OCI-M1 (cell line): ENCODE data around the gene MTF1.
"Not testable (repeated sequence)": the region's sequence is repeated elsewhere in the genome, so short reads cannot be mapped to it uniquely, and the experiment has no call there.

ENCODE experiments used
- DNase-seq: peaks from one replicate; lab custom pipeline; 2025; lab: John Stamatoyannopoulos, UW

Gene MTF1

DNA sequence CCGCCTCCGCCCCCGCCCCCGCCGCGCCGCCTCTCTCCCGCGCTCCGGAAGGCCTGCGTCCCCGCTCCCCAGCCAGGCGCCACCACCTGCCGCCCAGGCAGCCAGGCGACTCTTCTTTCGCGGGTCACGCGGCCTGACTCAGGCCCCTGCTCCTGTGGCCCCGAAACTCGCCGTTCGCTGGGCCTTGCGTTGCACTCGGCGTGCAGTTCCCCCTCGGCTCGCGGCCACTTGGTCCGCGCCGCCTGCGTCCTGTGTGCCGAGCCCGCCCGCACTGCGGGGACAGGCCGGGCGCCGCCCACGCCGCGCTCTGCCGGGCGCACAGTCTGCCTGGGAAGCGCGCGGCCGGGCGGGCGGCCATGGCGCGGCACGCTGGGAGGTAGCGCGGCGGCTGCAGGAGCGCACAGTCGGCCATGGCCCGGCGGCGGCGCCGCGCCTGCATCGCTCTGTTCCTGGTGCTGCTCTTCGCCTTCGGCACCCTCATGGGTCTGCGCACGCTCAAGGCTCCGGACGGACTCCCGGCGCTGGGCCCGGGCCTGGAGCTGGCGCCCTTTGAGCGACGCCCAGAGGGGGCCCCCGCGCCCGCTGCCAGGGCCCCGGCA, 65.5 kb downstream of the MTF1 start, which contains the start of gene MANEAL:
MANEAL (plus strand) TSS at position 75 of the 599 bp plus-strand sequence; CDS start at position 411, 336 bp downstream.
- DNase-seq, result peak; percentile 75

GRCh38 chr1:37792943-37793686, 66.3 kb downstream of the MTF1 start:
- DNase-seq, result no peak

DNA sequence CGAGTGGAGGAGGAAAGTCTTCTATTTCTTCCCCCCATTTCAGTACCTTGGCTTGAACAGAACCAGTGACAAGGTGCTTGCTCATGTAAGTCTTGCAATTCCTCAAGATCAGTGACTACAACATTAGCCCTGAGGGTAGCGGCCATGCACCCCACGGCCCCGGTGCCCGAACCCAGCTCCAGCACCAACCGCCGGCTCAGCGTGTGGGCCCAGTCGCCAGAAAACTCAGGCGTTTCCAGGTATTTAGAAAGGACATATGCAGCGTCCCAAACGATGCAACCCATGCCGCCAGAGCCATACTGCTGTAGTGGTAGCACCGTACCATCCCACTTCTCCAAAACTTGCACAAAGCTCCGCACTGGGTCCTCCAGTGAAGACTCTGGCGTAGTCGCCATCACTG, 76.9 kb downstream of the MTF1 start:
- DNase-seq, result no peak

DNA sequence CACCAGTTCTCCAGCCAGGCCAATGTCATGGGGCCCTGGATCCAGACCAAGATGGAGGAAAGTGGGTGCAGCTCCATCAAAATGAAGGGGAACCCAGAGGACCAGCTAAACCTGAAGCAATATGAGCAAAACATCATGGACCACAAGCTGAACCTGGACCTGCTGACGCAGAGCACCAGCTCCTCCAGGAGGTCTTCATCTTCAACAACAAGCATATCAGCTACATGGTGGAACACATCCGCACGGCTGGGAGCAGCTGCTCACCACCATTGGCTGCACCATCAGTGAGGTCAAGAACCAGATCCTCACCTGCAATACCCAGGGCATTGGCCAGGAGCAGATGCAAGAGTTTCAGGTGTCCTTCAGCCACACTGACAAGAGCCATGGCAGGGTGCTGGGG, 80.7 kb downstream of the MTF1 start:
- no peak for DNase-seq

- no peak for DNase-seq
Observed at GRCh38 chr1:37776946-37777516, 82.4 kb downstream of the MTF1 start.

DNA sequence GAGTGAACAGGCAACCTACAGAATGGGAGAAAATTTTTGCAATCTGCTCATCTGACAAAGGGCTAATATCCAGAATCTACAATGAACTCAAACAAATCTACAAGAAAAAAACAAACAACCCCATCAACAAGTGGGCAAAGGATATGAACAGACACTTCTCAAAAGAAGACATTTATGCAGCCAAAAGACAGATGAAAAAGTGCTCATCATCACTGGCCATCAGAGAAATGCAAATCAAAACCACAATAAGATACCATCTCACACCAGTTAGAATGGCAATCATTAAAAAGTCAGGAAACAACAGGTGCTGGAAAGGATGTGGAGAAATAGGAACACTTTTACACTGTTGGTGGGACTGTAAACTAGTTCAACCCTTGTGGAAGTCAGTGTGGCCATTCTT, 88.0 kb downstream of the MTF1 start:
- DNase-seq, result not testable (repeated sequence)

GRCh38 chr1:37767488-37767887, 91.9 kb downstream of the MTF1 start:
- no peak for DNase-seq

DNA sequence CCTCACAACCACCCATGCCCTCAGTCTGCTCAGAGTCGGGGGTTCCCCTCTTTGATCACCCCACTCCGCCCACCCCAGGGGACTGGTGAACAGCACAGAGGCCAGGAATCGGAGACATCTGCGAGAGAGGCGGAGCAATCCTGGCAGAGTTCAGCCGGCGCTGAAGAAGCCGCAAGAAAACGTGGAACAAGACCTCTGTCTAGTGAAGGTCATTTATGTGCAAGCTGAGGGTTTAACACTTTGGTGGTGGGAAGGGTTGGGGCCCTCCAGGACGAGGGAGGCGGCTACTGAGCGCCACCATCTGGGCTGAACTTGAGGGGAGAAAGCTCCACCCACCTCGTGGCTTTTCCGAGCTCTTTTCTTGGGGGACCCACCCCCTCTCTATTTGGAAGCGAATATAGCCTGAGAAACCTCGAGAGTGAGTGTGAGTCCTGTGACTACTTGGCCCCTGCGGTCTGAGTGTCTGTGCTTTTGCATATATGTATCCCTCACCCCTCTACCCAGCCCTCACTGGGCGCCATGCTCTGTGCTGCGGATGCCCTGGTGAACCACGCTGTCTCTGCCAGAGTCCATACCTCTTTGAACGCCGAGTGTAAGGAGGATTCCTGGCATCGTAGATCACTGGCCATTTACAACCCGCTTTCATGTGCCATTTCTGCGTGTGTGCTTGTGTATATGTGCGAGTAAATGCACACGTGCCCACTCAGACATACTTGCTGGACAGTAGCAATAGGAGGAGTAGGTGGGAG, 93.3 kb downstream of the MTF1 start:
- DNase-seq, result peak; percentile 6

- DNase-seq, result no peak
Observed at GRCh38 chr1:37764888-37765441, 94.4 kb downstream of the MTF1 start, which contains the start of gene EPHA10. TSS of gene EPHA10 (minus strand) at chr1:37765120. CDS start at chr1:37765066, 54 bp downstream.

GRCh38 chr1:37764414-37764825, 95.0 kb downstream of the MTF1 start:
- peak; percentile 62 for DNase-seq

- no peak for DNase-seq
Observed at GRCh38 chr1:37763791-37764413, 95.5 kb downstream of the MTF1 start.

DNA sequence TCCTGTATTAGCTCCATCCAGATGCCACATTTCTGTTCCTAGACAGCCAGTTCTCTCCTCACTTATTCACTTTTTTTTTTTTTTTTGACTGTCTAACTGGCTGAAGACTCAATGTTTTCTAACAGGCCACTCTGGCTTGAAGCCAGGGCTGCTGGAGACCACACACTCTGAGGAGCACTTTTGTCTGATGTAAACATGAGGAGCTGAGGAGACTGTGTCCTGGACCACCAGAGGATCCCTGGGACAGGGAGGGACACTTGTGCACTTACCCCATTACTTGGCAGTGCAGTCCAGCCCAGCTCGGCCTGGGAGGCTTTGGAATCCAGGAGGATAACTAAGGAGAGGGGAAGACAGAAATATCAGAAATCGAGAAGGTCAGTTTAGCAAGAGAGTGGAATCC, 96.9 kb downstream of the MTF1 start:
- DNase-seq, result no peak

GRCh38 chr1:37761416-37762095, 97.8 kb downstream of the MTF1 start:
- no peak for DNase-seq
